Uterus (tissue), 2 donors: ENCODE data around the gene DPP10.

Experiments used
- CTCF ChIP-seq, 4 experiments: fragments of 200-600 bp in 2 of 4; fragments of 450-650 bp in 2 of 4; sonication (generic) in 2 of 4; IDR thresholded peaks; one replicate each; pipeline ENCODE4 v1.5.1; 2016 to 2019; ENCODE audit warnings: antibody characterized with exemption in 4 of 4, mild to moderate bottlenecking in 2 of 4, moderate library complexity in 1 of 4
- POLR2A ChIP-seq, 2 donors: fragments of 450-650 bp; IDR thresholded peaks; one replicate each; pipeline ENCODE4 v1.6.1; 2016; ENCODE audit warnings: antibody characterized with exemption in 2 of 2, mild to moderate bottlenecking in 1 of 2, moderate library complexity in 1 of 2

- no peak for TF ChIP-seq CTCF (IDR thresholded peaks at IDR 0.05)
- TF ChIP-seq POLR2A (IDR thresholded peaks at IDR 0.05): no peak
Measured at GRCh38 chr2:115543461-115543860, 1101.0 kb downstream of the DPP10 start.
